DND-41 (cell line): Measurements from ENCODE around the gene ARHGAP26.

Experiments
- ATAC-seq: fragments of 200-7000 bp; cut with Tn5 transposase; 3 replicates; pipeline ENCODE4 v1.9.1; 2021; ENCODE audit warnings: low read depth; ENCODE audit not compliant: insufficient read depth
- DNase-seq: peaks from one replicate; pipeline ENCODE4 v3.0.0-alpha.2; 2020
- H2AFZ ChIP-seq: 2 replicates; pipeline ENCODE4 v1.6.0; 2012; ENCODE audit warnings: low read depth, low read length
- H3K27ac ChIP-seq: 2 replicates; pipeline ENCODE4 v1.5.1; 2012; ENCODE audit warnings: low read length, inconsistent platforms
- H3K27me3 ChIP-seq: fragments of 200-600 bp; sonication (generic); 2 replicates; pipeline ENCODE4 v1.6.0; 2012; ENCODE audit warnings: low read length, mild to moderate bottlenecking, inconsistent platforms; ENCODE audit not compliant: insufficient read depth, poor library complexity
- H3K36me3 ChIP-seq: 2 replicates; pipeline ENCODE4 v1.5.1; 2012; ENCODE audit warnings: low read length, inconsistent platforms; ENCODE audit not compliant: insufficient read depth
- H3K4me1 ChIP-seq: 2 replicates; pipeline ENCODE4 v1.5.1; 2012; ENCODE audit warnings: mild to moderate bottlenecking, low read length; ENCODE audit not compliant: insufficient read depth
- H3K4me2 ChIP-seq: 2 replicates; pipeline ENCODE4 v1.6.0; 2012; ENCODE audit warnings: mild to moderate bottlenecking, moderate library complexity, low read length, inconsistent platforms; ENCODE audit not compliant: insufficient read depth
- H3K4me3 ChIP-seq, 2 experiments: fragments of 200-600 bp in 1 of 2; shearing (Covaris generic) in 1 of 2; 2 replicates each; pipeline ENCODE4 v1.5.1; 2012 to 2016; ENCODE audit warnings: inconsistent platforms in 2 of 2, low read length in 2 of 2, mild to moderate bottlenecking in 2 of 2, low read depth in 1 of 2, moderate library complexity in 1 of 2
- H3K79me2 ChIP-seq: 2 replicates; pipeline ENCODE4 v1.6.0; 2012; ENCODE audit warnings: low read length, inconsistent platforms; ENCODE audit not compliant: insufficient read depth
- H3K9ac ChIP-seq: 2 replicates; pipeline ENCODE4 v1.6.0; 2012; ENCODE audit warnings: low read depth, mild to moderate bottlenecking, inconsistent platforms, low read length, moderate library complexity
- H3K9me3 ChIP-seq: 2 replicates; pipeline ENCODE4 v1.5.1; 2012; ENCODE audit warnings: low read length, moderate library complexity, mild to moderate bottlenecking, inconsistent platforms; ENCODE audit not compliant: insufficient read depth, severe bottlenecking
- H4K20me1 ChIP-seq: 2 replicates; pipeline ENCODE4 v1.6.0; 2012; ENCODE audit warnings: low read length; ENCODE audit not compliant: insufficient read depth
- EZH2 ChIP-seq: IDR thresholded peaks from 3 replicates; pipeline ENCODE4 v1.6.1; 2012; ENCODE audit warnings: borderline replicate concordance, low read depth, mild to moderate bottlenecking, moderate library complexity, low read length, inconsistent platforms; ENCODE audit not compliant: severe bottlenecking
- TF ChIP-seq, protein P1 (sequence below): IDR thresholded peaks from 2 replicates; pipeline ENCODE4 v1.5.1; 2012; ENCODE audit warnings: borderline replicate concordance, low read length, moderate library complexity, mild to moderate bottlenecking; ENCODE audit not compliant: poor library complexity, severe bottlenecking; ENCODE audit errors: extremely low read depth

ARHGAP26 gene

GRCh38 chr5:143033535-143034250, 263.5 kb downstream of the ARHGAP26 start:
- H3K9me3 ChIP-seq = no peaks in the 10 kb centered on the region
- H3K36me3 ChIP-seq = no peaks in the 10 kb centered on the region
- H3K4me3 ChIP-seq = no peak overlapping the region
- ATAC-seq (no peak), DNase-seq (no peak)
- H3K79me2 ChIP-seq = no peaks in the 10 kb centered on the region
- no peak overlapping the region for H2AFZ ChIP-seq
- no peak overlapping the region for H3K27ac ChIP-seq
- H3K4me2 ChIP-seq = no peak overlapping the region
- no peaks in the 10 kb centered on the region for H3K27me3 ChIP-seq
- TF ChIP-seq, protein P1, sequence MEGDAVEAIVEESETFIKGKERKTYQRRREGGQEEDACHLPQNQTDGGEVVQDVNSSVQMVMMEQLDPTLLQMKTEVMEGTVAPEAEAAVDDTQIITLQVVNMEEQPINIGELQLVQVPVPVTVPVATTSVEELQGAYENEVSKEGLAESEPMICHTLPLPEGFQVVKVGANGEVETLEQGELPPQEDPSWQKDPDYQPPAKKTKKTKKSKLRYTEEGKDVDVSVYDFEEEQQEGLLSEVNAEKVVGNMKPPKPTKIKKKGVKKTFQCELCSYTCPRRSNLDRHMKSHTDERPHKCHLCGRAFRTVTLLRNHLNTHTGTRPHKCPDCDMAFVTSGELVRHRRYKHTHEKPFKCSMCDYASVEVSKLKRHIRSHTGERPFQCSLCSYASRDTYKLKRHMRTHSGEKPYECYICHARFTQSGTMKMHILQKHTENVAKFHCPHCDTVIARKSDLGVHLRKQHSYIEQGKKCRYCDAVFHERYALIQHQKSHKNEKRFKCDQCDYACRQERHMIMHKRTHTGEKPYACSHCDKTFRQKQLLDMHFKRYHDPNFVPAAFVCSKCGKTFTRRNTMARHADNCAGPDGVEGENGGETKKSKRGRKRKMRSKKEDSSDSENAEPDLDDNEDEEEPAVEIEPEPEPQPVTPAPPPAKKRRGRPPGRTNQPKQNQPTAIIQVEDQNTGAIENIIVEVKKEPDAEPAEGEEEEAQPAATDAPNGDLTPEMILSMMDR = no peak
- no peak for TF ChIP-seq EZH2
- H3K9ac ChIP-seq = no peak overlapping the region
- no peaks in the 10 kb centered on the region for H4K20me1 ChIP-seq
- H3K4me1 ChIP-seq = peaks cover 9% of the 10 kb centered on the region

DNA sequence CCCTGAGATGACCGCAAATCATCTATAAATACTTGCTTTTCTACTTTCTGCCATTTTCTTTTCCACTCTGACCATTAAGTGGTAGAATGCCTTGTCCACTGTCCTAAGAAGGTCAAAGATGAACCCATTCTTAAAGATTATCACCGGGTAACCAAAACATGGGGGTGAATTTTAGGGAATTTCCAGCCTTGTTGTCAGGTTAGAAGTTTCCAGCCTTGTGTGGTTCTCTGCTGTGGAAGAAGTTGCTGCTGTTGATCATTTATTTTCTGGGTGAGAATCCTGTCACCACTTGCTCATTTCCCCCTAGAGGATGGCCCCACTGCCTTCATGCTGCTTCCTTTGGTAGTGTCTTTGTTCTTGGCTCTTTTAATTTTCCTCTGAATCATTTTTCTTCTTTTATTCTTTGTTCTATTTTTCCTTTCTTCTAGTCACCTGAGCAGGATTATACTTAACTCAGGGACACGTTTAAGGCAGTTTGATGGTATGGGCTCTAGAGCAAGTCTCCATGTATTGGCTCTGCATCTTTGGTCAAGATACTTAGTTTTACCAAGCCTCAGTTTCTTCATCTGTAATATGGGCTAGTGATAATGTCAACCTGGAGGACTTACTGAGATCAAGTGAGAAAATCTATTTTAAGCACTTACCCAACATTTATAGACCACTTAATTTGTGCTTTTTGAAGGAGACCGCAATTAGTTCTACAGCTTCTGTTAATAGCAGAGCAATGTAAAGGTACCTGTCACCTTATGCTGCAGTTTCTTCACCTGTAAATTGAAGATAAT, 266.2 kb downstream of the ARHGAP26 start:
- Histone ChIP-seq H3K79me2 (no peaks in the 10 kb centered on the region), H4K20me1 (no peaks in the 10 kb centered on the region), H3K4me1 (no peaks in the 10 kb centered on the region), H3K9me3 (no peaks in the 10 kb centered on the region), H2AFZ (no peak overlapping the region), H3K36me3 (no peaks in the 10 kb centered on the region), H3K27ac (no peak overlapping the region), H3K4me3 (no peak overlapping the region), H3K9ac (no peak overlapping the region), H3K27me3 (no peaks in the 10 kb centered on the region), H3K4me2 (no peak overlapping the region)
- TF ChIP-seq, protein P1 = no peak
- TF ChIP-seq EZH2 = no peak
- ATAC-seq (no peak), DNase-seq (no peak)

DNA sequence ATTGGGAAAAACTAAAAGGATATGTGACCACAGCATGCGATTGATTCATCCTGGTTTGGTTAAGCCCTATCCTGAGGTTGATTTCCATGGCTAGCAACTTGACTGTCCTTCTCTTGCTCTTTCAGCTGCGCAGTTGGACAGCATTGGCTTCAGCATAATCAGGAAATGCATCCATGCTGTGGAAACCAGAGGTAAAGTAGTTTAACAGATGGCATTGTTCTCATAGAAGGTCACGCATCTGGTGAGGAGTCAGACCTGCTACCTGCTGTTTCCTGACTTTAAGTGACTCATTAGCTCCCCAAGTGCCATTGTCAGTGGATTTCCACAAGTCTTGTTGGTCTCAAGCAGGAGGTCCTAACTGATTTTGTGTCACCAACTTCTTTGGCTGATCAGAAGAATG, 266.9 kb downstream of the ARHGAP26 start:
- Histone ChIP-seq H3K79me2 (no peaks in the 10 kb centered on the region), H3K9me3 (no peaks in the 10 kb centered on the region), H3K27me3 (no peaks in the 10 kb centered on the region), H3K27ac (no peak overlapping the region), H3K36me3 (peaks cover 2% of the 10 kb centered on the region; the same call in 1 of the 2 replicates), H4K20me1 (no peaks in the 10 kb centered on the region), H2AFZ (no peak overlapping the region), H3K4me3 (no peak overlapping the region), H3K9ac (no peak overlapping the region), H3K4me2 (no peak overlapping the region), H3K4me1 (no peaks in the 10 kb centered on the region)
- ATAC-seq (no peak), DNase-seq (no peak)
- no peak for TF ChIP-seq EZH2
- TF ChIP-seq, protein P1 = no peak
